ENCODE measurements around the gene LDLRAD4. TPM values are rescaled to one million over a fixed set of nuclear protein-coding genes. Genes with fewer than 3 reads are reported as not detected.

LDLRAD4 gene
- total RNA-seq, 1 donor from 2014 or later: 18.4 TPM

- no peak overlapping the region for H3K27ac ChIP-seq
- intact Hi-C loops (cut with DNase I): no loop called here
- no peak overlapping the region for H3K4me3 ChIP-seq
- H3K4me1 ChIP-seq: no peaks in the 10 kb centered on the region
- ATAC-seq (no peak), DNase-seq (no peak)
- H3K9me3 ChIP-seq: no peaks in the 10 kb centered on the region
- TF ChIP-seq CTCF (IDR thresholded peaks at IDR 0.05): no peak
- no peaks in the 10 kb centered on the region for H3K27me3 ChIP-seq
- no peaks in the 10 kb centered on the region for H3K36me3 ChIP-seq
Measured at GRCh38 chr18:13430663-13431062, 212.1 kb downstream of the LDLRAD4 start.

DNA sequence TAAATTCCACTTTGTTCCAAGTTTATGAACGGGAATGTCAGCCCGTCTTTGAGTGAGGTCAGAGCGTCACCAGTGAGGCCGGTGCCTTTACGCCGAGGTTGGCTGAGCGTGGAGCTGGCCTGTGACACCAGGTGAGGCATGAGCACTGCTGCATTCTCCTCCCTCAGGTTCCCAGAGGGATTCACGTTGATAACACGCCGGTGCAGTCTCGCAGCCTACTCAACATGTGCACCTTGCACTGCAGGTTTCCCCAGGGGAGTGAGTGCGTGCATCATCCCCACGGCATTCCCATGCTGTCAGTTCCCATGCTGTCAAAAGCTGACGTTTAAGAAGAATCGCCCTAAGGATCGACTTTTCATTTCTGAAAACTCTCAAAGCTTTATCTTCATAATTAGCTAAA, 213.3 kb downstream of the LDLRAD4 start:
- TF ChIP-seq CTCF (IDR thresholded peaks at IDR 0.05): no peak
- H3K9me3 ChIP-seq: no peaks in the 10 kb centered on the region
- ATAC-seq: no peak

DNA sequence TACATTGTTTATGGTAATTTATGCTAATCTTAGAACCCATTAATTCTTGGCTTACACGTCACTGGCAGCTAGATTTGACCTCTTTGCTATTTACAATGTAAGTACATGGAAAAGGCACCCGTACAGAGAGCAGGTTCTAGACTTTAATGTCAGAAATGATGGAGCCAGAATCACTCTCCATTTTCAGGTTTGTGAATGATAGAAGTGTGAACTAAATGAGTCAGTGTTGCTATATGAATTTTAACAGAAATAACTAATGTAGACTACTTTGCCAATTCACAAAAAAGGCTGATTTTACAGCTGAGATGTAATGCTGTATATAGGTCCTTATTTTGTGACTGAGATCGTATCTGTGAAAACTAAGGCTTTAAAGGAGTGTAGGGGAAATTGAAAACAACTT, 214.6 kb downstream of the LDLRAD4 start:
- no peaks in the 10 kb centered on the region for H3K36me3 ChIP-seq
- H3K4me3 ChIP-seq: no peak overlapping the region
- H3K4me1 ChIP-seq: peaks cover 8% of the 10 kb centered on the region
- no peaks in the 10 kb centered on the region for H3K27me3 ChIP-seq
- ATAC-seq: no peak
- no peaks in the 10 kb centered on the region for H3K9me3 ChIP-seq
- intact Hi-C loops (cut with DNase I): no loop called here
- no peak overlapping the region for H3K27ac ChIP-seq
- DNase-seq: no peak
- TF ChIP-seq CTCF (IDR thresholded peaks at IDR 0.05): no peak

More for the DNA sequence above, 213.3 kb downstream of the LDLRAD4 start:
- Histone ChIP-seq H3K4me3 (no peak overlapping the region), H3K27me3 (no peaks in the 10 kb centered on the region), H3K27ac (no peak overlapping the region), H3K4me1 (peaks cover 3% of the 10 kb centered on the region), H3K36me3 (no peaks in the 10 kb centered on the region)
- no peak for DNase-seq
- intact Hi-C loops (cut with DNase I): no loop called here

DNA sequence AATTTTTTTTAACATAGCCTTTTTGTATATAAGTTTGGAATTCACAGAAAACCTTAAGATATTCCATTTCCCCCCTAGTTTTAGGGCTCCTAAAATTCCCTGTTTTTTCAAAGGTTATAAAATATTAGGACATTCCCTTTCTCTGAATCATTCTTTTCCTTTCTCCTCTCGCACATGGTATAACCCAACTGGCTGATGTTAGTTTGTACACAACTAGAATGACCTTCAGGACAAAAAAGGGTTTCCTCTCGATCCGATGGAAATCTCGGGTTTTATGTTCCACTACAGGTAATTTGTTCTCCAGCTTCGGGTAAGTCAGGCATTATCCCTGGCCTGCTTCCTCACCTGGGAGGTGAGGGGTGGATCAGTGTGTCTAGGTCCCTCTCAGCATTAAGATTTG, 215.1 kb downstream of the LDLRAD4 start:
- no peak overlapping the region for H3K27ac ChIP-seq
- no peak for TF ChIP-seq CTCF (IDR thresholded peaks at IDR 0.05)
- H3K4me1 ChIP-seq: peaks cover 8% of the 10 kb centered on the region
- no peaks in the 10 kb centered on the region for H3K27me3 ChIP-seq
- H3K36me3 ChIP-seq: no peaks in the 10 kb centered on the region
- intact Hi-C loops (cut with DNase I): no loop called here
- no peak overlapping the region for H3K4me3 ChIP-seq
- DNase-seq (no peak), ATAC-seq (no peak)
- no peaks in the 10 kb centered on the region for H3K9me3 ChIP-seq

- Histone ChIP-seq H3K9me3 (no peaks in the 10 kb centered on the region), H3K27ac (no peak overlapping the region), H3K4me1 (peaks cover 8% of the 10 kb centered on the region), H3K4me3 (no peak overlapping the region), H3K27me3 (no peaks in the 10 kb centered on the region), H3K36me3 (no peaks in the 10 kb centered on the region)
- DNase-seq (no peak), ATAC-seq (no peak)
- TF ChIP-seq CTCF (IDR thresholded peaks at IDR 0.05): no peak
- intact Hi-C loops (cut with DNase I): no loop called here
Measured at GRCh38 chr18:13434854-13435253, 216.3 kb downstream of the LDLRAD4 start.

All from upper lobe of right lung (tissue), 1 donor.